Measurements from ENCODE around the gene SLC25A22. TPM values are rescaled to one million over a fixed set of nuclear protein-coding genes. Genes with fewer than 3 reads are reported as not detected.

Gene SLC25A22
- total and polyA plus RNA-seq, 3 donors from 2014 or later, result 25.1 to 42.4 (median 39.7) TPM

DNA sequence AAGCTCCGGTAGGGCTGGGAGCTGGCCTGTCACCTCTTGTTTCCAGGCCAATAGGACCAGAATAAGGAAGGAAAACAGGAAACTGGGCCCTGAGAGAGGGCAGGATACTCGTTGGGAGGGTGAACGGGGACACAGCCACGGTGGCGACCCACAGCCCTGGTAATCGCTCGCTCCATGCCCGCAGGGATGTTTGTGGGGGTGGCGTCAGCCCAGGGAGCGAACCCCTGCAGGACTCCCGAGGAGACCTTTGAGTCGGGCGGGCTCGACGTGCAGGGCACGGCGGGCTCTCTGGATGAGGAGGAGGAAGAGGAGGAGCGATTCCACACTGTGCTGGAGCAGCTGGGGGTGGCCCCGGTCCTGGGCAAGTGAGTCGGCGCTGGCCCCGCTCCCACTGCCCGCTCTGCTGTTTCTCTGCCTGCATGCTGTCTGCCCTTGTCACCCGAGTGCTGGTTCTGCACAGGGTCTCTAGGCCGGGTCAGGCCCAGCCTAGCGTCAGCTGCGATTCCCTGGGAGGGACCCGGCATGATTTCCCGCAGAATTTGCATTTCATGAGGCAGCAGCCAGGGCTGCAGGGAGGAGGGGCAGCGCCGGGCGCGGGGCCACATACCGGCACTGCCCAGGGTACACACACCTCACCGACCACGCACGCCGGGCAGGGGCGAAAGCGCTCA lies 31.2 kb upstream of the SLC25A22 start:
- intact Hi-C loops (cut with DNase I; ENCODE audit: low total_unique reads), result no loop called here
- Histone ChIP-seq H3K4me3 (peak overlapping the region in 1 of 2 donors; percentile 40), H3K9me3 (no peaks in the 10 kb centered on the region), H3K27me3 (no peaks in the 10 kb centered on the region), H3K27ac (peak overlapping the region in 1 of 2 donors; percentile 56), H3K4me1 (peaks cover 41% of the 10 kb centered on the region), H3K36me3 (ENCODE audit: low read depth, missing control alignments) (no peaks in the 10 kb centered on the region)
- no peak for TF ChIP-seq POLR2A (IDR thresholded peaks at IDR 0.05)
- TF ChIP-seq, protein P1, sequence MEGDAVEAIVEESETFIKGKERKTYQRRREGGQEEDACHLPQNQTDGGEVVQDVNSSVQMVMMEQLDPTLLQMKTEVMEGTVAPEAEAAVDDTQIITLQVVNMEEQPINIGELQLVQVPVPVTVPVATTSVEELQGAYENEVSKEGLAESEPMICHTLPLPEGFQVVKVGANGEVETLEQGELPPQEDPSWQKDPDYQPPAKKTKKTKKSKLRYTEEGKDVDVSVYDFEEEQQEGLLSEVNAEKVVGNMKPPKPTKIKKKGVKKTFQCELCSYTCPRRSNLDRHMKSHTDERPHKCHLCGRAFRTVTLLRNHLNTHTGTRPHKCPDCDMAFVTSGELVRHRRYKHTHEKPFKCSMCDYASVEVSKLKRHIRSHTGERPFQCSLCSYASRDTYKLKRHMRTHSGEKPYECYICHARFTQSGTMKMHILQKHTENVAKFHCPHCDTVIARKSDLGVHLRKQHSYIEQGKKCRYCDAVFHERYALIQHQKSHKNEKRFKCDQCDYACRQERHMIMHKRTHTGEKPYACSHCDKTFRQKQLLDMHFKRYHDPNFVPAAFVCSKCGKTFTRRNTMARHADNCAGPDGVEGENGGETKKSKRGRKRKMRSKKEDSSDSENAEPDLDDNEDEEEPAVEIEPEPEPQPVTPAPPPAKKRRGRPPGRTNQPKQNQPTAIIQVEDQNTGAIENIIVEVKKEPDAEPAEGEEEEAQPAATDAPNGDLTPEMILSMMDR (IDR thresholded peaks at IDR 0.05), result no peak
- no peak for DNase-seq
- 25 to 56% methylated on average over 11 to 40 of the region's 40 CpGs for WGBS, 2 donors

DNA sequence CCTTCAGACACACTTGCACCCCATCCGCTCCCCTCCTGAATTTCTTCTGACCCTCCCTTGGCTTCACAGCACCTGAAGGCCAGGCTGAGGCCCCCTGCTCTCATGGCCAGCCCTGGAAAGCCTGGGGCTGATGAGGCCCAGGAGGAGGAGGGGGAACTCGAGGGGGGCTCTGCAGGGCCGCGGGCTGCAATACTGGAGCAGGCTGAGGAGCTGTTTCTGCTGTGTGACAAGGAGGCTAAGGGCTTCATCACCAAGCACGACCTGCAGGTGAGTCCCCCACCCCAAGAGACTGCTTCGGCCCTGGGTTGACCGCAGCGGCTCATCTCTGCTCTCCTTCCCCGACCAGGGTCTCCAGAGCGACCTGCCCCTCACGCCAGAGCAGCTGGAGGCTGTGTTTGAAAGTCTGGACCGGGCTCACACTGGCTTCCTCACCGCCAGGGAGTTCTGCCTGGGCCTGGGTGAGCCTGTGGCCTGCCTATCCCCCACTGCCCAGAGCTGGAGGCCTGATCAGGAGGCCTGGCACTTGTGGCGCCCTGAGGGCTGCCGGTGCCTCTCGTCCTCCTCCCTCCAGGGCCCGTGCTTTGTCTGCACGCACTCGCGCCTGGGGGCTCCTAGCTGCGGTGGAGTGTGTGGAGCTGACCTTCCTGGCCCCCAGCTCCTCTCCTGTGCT lies 30.6 kb upstream of the SLC25A22 start:
- TF ChIP-seq, protein P1 (IDR thresholded peaks at IDR 0.05), result no peak
- TF ChIP-seq POLR2A (IDR thresholded peaks at IDR 0.05), result no peak
- no peak for DNase-seq
- Histone ChIP-seq H3K27me3 (no peaks in the 10 kb centered on the region), H3K27ac (peak overlapping the region in 1 of 2 donors; percentile 56), H3K4me1 (peaks cover 34% of the 10 kb centered on the region), H3K9me3 (no peaks in the 10 kb centered on the region), H3K4me3 (no peak overlapping the region), H3K36me3 (ENCODE audit: low read depth, missing control alignments) (no peaks in the 10 kb centered on the region)
- intact Hi-C loops (cut with DNase I; ENCODE audit: low total_unique reads), result no loop called here
- WGBS, 2 donors, result 63 to 74% methylated on average over 7 to 20 of the region's 21 CpGs

DNA sequence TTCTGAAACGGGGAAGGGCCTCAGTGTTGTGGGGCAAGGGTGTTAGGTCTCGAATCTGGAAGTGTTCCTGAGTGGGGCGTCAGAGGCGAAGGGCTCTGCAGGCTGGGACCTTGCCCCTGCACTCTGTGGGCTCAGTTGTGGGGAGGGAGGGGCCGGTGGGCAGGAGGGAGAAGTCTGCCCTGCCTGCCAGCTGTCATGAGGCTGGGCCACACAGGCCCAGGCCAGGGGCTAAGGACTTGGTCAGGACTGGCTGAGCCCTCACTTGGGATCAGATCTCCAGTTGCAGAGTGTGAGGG lies 29.8 kb upstream of the SLC25A22 start, which contains the start of gene CRACR2B:
TSS of gene CRACR2B (plus strand) at position 23 of the 296 bp plus-strand sequence. CDS start 689 bp downstream, outside the sequence.
- 68 to 77% methylated on average over 5 of the region's 5 CpGs for WGBS, 2 donors
- no peaks in the 10 kb centered on the region for H3K9me3 ChIP-seq
- TF ChIP-seq POLR2A (IDR thresholded peaks at IDR 0.05), result no peak
- TF ChIP-seq, protein P1 (IDR thresholded peaks at IDR 0.05), result no peak
- no peak for DNase-seq
- peaks cover 31% of the 10 kb centered on the region for H3K4me1 ChIP-seq
- intact Hi-C loops (cut with DNase I; ENCODE audit: low total_unique reads), result no loop called here
- H3K36me3 ChIP-seq (ENCODE audit: low read depth, missing control alignments), result no peaks in the 10 kb centered on the region
- H3K4me3 ChIP-seq, result no peak within 1 kb of the TSS
- peak within 1 kb of the TSS in 1 of 2 donors; percentile 56 for H3K27ac ChIP-seq
- no peaks in the 10 kb centered on the region for H3K27me3 ChIP-seq

DNA sequence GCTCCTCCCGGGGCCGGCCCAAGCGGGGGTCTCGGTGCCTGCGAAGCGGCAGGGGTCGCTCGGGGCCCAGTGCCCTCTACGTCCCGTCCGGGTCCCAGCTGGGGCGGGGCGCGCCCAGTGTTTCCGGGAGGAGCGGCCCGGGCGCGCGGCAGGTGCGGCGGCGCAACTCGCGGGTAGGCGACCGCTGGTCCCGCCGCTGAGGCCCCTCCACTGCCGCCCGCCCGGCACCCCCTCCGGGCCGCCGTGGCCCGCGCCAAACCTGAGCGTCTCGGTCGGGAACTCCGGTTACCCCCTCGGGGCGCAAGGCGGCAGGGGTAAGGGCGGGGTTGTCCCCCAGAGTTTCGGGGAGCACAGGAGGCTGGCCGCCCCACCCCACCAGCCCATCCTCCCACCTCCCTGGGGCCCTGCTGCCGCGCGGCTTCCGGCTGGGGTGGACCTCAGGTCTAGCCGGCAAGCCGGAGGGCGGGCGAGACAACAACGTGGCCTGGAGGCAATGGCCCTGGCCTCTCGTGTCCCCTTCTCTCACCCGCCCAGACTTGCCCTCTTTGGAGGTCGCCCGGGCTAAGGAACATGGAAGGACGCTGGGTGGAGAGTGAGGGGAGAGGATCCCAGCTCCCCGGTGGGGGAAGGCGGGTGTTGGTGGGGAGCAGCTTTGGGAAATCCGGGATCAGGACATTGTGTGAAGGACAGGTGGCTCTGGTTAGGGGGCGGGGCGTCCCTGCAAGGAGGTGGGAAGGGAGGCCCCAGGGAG lies 29.2 kb upstream of the SLC25A22 start:
- no peaks in the 10 kb centered on the region for H3K36me3 ChIP-seq (ENCODE audit: low read depth, missing control alignments)
- no peaks in the 10 kb centered on the region for H3K9me3 ChIP-seq
- 19 to 26% methylated on average over 14 to 38 of the region's 66 CpGs for WGBS, 2 donors
- intact Hi-C loops (cut with DNase I; ENCODE audit: low total_unique reads), result no loop called here
- H3K4me3 ChIP-seq, result no peak overlapping the region
- H3K27ac ChIP-seq, result no peak overlapping the region
- no peak for DNase-seq
- peaks cover 28% of the 10 kb centered on the region for H3K4me1 ChIP-seq
- TF ChIP-seq POLR2A (IDR thresholded peaks at IDR 0.05), result no peak
- TF ChIP-seq, protein P1 (IDR thresholded peaks at IDR 0.05), result no peak
- H3K27me3 ChIP-seq, result no peaks in the 10 kb centered on the region

Data from testis (tissue), 3 donors.